ENCODE data around the gene CHGA. TPM values are rescaled to one million over a fixed set of nuclear protein-coding genes. Genes with fewer than 3 reads are reported as not detected.
A peak's percentile ranks its signal among the peaks of the same experiment; 100 is the strongest.

The CHGA gene
- total and polyA plus RNA-seq, 2 of the 13 experiments (the other 11 are each of a cell fraction or from before 2014, with no cell fraction given): not detected

- TF ChIP-seq ZMAT5 (CRISPR knock-in tag; IDR thresholded peaks at IDR 0.05; ENCODE audit: borderline replicate concordance, low read depth) (no peak), ARNTL (CRISPR knock-in tag; IDR thresholded peaks at IDR 0.05) (no peak), RNF2 (conservative IDR thresholded peaks at IDR 0.05; ENCODE audit: low read depth) (no peak), ZNF253 (CRISPR knock-in tag; IDR thresholded peaks at IDR 0.05; ENCODE audit: borderline replicate concordance) (no peak), ZBTB20 (CRISPR knock-in tag; IDR thresholded peaks at IDR 0.05; ENCODE audit: borderline replicate concordance, low read depth) (no peak), ZNF615 (CRISPR knock-in tag; IDR thresholded peaks at IDR 0.05; ENCODE audit: borderline replicate concordance) (no peak), CEBPB (IDR thresholded peaks at IDR 0.05; ENCODE audit: borderline replicate concordance, low read depth, low read length) (peak; percentile 71; the same call in 1 of the 2 replicates), ZBED4 (CRISPR knock-in tag; IDR thresholded peaks at IDR 0.05; ENCODE audit: borderline replicate concordance) (no peak; the same call in 1 of the 2 replicates), CBX5 (CRISPR knock-in tag; IDR thresholded peaks at IDR 0.05; ENCODE audit: borderline replicate concordance) (peak; percentile 73; the same call in 1 of the 2 replicates), SKIL (CRISPR knock-in tag; IDR thresholded peaks at IDR 0.05; ENCODE audit: borderline replicate concordance) (peak; percentile 35; the same call in 1 of the 2 replicates)
- TF ChIP-seq, protein P1, sequence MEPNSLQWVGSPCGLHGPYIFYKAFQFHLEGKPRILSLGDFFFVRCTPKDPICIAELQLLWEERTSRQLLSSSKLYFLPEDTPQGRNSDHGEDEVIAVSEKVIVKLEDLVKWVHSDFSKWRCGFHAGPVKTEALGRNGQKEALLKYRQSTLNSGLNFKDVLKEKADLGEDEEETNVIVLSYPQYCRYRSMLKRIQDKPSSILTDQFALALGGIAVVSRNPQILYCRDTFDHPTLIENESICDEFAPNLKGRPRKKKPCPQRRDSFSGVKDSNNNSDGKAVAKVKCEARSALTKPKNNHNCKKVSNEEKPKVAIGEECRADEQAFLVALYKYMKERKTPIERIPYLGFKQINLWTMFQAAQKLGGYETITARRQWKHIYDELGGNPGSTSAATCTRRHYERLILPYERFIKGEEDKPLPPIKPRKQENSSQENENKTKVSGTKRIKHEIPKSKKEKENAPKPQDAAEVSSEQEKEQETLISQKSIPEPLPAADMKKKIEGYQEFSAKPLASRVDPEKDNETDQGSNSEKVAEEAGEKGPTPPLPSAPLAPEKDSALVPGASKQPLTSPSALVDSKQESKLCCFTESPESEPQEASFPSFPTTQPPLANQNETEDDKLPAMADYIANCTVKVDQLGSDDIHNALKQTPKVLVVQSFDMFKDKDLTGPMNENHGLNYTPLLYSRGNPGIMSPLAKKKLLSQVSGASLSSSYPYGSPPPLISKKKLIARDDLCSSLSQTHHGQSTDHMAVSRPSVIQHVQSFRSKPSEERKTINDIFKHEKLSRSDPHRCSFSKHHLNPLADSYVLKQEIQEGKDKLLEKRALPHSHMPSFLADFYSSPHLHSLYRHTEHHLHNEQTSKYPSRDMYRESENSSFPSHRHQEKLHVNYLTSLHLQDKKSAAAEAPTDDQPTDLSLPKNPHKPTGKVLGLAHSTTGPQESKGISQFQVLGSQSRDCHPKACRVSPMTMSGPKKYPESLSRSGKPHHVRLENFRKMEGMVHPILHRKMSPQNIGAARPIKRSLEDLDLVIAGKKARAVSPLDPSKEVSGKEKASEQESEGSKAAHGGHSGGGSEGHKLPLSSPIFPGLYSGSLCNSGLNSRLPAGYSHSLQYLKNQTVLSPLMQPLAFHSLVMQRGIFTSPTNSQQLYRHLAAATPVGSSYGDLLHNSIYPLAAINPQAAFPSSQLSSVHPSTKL (CRISPR knock-in tag; IDR thresholded peaks at IDR 0.05): peak; percentile 69
- TF ChIP-seq, protein P2, sequence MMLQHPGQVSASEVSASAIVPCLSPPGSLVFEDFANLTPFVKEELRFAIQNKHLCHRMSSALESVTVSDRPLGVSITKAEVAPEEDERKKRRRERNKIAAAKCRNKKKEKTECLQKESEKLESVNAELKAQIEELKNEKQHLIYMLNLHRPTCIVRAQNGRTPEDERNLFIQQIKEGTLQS (CRISPR knock-in tag; IDR thresholded peaks at IDR 0.05): no peak
- TF ChIP-seq, protein P3, sequence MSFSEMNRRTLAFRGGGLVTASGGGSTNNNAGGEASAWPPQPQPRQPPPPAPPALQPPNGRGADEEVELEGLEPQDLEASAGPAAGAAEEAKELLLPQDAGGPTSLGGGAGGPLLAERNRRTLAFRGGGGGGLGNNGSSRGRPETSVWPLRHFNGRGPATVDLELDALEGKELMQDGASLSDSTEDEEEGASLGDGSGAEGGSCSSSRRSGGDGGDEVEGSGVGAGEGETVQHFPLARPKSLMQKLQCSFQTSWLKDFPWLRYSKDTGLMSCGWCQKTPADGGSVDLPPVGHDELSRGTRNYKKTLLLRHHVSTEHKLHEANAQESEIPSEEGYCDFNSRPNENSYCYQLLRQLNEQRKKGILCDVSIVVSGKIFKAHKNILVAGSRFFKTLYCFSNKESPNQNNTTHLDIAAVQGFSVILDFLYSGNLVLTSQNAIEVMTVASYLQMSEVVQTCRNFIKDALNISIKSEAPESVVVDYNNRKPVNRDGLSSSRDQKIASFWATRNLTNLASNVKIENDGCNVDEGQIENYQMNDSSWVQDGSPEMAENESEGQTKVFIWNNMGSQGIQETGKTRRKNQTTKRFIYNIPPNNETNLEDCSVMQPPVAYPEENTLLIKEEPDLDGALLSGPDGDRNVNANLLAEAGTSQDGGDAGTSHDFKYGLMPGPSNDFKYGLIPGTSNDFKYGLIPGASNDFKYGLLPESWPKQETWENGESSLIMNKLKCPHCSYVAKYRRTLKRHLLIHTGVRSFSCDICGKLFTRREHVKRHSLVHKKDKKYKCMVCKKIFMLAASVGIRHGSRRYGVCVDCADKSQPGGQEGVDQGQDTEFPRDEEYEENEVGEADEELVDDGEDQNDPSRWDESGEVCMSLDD (CRISPR knock-in tag; IDR thresholded peaks at IDR 0.05; ENCODE audit: borderline replicate concordance): no peak
Measured at GRCh38 chr14:92877757-92878431, 45.1 kb upstream of the CHGA start (continued).
